HL-60/S4 (cell line): ENCODE data around the gene AK9.

Source experiments
- in situ Hi-C: fragments of 300-500 bp; cut with MboI; formaldehyde crosslinking; loops from 2 replicates; pipeline ENCODE4 v1.14.3; 2022; ENCODE audit warnings: low sequenced_read_pairs

AK9 gene

DNA sequence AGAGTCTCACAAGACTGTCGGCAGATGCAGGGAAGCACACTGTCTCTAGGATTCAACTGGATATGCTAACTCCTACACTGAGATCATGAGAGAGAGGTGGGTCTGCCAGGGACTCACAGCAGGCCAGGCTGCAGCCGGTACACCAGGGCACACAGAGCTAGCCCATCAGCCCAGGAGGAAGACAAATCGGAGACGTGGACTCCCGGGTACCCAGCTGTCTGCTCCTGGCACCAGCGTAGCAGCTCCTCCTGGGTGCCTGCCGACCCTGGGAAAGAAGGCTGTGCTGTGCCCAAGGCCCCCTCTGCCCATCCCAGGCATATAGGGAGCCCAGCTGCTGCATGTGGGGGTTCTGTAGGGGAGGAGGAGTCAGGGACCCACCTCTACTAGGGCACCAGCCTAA, 242.4 kb downstream of the AK9 start:
- in situ Hi-C loops = no loop called here

DNA sequence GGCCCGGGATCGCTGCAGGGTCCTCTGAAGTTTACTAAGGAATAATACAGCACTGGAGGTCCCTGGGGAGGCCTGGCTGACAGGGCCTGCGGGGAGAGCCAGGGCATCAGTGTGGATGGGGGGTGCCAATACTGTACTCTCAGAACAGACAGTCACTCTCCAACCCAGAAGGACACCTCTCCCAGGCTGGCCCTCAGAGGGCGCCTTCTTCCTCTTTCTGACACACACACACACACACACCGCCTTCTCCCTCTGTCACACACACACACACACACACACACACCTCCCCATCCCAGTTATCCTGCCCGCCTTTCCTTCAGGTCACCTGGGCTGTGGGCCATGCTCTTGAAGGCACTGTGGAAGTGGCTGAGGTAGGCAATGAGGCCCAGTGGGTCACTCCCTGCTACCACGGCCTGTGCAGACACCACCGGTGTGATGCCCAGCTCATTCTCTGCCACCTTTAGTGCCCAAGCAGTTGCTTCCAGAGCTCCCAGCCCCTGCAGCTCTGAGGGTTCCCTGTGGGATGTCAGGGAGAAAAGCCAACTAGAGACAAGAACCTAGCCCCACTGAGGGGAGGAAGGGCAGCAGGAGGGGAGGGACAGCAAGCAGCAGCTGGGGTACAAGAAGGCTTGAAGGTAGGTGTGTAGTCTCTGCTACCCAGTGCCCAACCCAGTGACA, 243.0 kb downstream of the AK9 start:
- in situ Hi-C loops = no loop called here

DNA sequence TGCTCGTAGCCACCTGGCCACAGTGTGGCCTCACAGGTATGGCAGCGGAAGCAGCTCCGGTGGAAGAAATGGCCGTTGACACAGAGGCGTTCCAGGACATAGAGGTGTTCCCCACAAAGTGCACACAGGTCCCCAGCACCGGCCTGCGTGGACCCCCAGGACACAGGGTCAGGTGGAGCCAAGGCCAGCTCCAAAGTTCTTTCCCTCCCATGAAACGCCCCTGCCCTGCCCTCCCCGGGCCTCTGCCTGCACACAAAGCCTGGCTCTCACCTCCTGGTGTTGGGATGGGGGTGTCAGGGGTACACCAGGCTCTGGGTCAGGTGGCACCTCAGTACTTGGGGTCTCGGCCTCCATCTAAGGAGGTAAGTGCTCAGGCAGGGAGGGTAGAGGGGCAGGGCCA, 243.9 kb downstream of the AK9 start:
- in situ Hi-C loops = no loop called here

DNA sequence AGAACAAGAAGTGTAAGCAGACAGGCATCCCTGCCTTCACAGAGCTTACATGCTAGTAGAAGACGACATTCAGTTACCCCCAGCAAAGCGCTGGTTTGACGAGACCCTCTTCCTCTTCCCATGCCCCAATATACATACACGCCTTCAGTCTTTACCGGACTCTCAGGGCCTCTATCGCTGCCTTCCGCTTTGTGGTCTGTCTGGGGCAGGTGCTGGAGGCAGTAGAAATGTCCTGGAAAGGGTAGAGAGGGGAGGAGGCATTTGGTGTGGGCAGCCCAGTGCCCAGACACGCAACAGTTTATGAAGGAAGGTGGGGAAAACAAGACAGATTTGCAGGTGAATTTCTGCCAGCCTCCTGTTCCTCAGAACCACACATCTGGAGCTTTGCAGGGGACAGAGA, 244.5 kb downstream of the AK9 start:
- in situ Hi-C loops = no loop called here

DNA sequence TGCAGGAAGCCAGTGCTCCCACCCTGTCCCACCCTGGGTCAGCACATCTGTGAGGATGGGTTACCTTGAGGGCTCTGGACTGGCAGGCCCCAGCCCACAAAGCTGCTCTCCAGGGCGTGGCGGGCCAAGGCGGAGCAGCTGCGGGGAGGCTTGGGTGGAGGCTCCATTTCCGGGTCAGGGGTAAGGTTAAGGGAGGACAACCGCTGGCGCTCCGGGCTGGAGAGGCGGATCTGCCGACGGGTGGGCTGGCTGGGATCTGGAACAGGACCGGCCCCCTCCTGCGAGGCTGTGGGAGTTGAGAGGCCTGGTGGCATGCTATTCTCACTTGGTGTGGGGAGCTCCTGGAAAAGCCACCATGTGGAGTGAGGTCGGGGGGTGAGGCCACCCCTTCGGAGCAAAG, 244.9 kb downstream of the AK9 start:
- in situ Hi-C loops = no loop called here

DNA sequence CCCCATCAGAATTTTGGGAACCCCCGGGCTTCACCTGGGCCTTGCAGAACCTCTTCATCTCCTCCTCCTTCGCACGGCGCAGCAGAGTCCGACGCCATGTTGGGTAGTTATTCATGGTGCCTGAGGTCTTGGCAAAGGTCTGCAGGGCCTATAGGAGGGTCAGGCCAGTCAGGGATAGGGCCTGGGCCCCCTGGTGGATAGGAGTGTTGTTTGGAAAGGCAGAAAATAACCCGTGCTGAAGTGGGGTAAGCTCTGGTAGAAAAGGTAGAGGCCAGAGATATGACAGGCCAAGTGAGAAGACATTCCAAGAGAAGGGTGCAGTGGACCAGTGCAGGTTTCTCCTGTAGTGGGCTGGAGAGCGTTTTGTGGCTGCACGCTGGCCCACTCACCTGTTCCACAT, 245.6 kb downstream of the AK9 start:
- in situ Hi-C loops = no loop called here

DNA sequence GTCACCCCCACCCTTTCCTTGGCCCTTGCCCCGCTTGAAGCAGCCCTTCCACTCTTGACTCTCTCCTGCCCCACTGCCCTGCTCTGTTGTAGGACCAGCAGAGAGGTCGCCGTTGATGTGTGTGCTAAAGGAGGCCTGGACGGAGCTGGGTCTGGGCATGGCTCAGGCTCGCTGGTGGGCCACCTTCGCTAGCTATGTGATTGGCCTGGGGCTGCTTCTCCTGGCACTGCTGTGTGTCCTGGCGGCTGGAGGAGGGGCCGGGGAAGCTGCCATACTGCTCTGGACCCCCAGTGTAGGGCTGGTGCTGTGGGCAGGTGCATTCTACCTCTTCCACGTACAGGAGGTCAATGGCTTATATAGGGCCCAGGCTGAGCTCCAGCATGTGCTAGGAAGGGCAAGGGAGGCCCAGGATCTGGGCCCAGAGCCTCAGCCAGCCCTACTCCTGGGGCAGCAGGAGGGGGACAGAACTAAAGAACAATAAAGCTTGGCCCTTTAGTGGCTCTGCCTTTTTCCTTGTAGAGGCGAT, 247.5 kb downstream of the AK9 start:
- in situ Hi-C loops = no loop called here
